Measurements from ENCODE around the gene TMEM198. TPM values are rescaled to one million over a fixed set of nuclear protein-coding genes. Genes with fewer than 3 reads are reported as not detected.

Gene TMEM198
- total RNA-seq, 1 experiment from 2014 or later = 1.1 TPM

DNA sequence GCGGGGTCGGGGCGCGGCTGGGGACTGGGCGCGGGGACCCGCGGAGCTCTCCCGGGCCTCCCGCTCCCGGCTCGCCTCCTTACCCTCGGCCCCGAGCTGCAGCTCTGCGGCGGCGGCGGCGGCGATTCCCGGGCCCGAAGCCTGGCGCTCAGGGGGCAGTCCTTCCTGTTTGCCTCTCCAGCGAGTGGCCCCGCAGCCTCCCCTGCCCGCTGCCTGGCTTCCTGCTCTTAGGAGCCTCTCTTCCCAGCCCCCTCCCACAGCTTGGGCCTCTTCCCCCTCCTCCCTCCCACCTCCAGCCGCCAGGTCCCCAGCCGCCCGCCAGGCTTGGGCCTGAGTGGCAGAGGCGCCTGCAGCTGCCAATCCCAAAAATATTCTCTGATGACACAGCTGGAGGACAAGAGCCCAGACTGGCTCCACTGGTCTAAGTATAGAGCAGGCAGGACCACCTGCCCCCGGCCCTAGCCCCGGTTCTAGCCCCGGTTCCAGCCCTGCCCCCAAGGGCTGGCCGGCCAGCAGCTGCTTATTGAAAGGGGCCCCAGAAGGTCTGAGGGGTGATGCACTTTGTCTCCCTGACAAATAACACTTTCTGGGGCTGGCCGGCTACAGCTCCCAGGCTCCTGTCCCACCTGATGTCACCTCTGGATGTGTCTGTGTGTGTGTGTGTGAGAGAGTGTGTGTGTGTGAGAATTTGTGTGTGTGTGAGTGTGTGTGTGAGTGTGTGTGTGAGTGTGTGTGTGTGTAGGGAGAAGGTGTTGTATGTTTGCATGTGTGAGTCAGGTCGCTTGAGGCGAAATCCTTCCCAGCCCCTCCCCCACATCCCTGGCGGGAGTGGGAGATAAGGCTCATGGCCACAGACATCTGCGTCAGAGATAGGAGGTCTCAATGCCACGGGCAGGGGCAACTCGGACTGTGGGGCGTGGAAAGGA lies 27.7 kb downstream of the TMEM198 start, which contains the start of gene OBSL1:
OBSL1 (minus strand) TSS at position 229 of the 926 bp plus-strand sequence. CDS start 307 bp downstream, outside the sequence.
- ATAC-seq (peak; percentile 61), DNase-seq (peak; percentile 90)
- no peaks in the 10 kb centered on the region for H3F3A ChIP-seq (ENCODE audit: low read length, unreplicated experiment)
- peak within 1 kb of the TSS; percentile 86 for H3K4me2 ChIP-seq (ENCODE audit: low read length)
- H3K27me3 ChIP-seq (ENCODE audit: low read length) = no peaks in the 10 kb centered on the region
- peak within 1 kb of the TSS; percentile 74 for H3K9ac ChIP-seq (ENCODE audit: low read length)
- TF ChIP-seq EZH2 (IDR thresholded peaks at IDR 0.05; ENCODE audit: low read length, unreplicated experiment) = no peak
- no peak for TF ChIP-seq EZH2phosphoT487 (IDR thresholded peaks at IDR 0.05; ENCODE audit: borderline replicate concordance, low read length)
- TF ChIP-seq, protein P1, sequence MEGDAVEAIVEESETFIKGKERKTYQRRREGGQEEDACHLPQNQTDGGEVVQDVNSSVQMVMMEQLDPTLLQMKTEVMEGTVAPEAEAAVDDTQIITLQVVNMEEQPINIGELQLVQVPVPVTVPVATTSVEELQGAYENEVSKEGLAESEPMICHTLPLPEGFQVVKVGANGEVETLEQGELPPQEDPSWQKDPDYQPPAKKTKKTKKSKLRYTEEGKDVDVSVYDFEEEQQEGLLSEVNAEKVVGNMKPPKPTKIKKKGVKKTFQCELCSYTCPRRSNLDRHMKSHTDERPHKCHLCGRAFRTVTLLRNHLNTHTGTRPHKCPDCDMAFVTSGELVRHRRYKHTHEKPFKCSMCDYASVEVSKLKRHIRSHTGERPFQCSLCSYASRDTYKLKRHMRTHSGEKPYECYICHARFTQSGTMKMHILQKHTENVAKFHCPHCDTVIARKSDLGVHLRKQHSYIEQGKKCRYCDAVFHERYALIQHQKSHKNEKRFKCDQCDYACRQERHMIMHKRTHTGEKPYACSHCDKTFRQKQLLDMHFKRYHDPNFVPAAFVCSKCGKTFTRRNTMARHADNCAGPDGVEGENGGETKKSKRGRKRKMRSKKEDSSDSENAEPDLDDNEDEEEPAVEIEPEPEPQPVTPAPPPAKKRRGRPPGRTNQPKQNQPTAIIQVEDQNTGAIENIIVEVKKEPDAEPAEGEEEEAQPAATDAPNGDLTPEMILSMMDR (conservative IDR thresholded peaks at IDR 0.05; ENCODE audit: low read depth, low read length) = no peak
- H3K36me3 ChIP-seq (ENCODE audit: low read depth, low read length) = no peaks in the 10 kb centered on the region; the same call in 1 of the 2 replicates
- no peaks in the 10 kb centered on the region for H4K20me1 ChIP-seq (ENCODE audit: low read length)
- ChIA-PET POLR2A (ENCODE audit: unreplicated experiment) (interaction anchor here (0.6 to 0.8 kb wide), 2 partner anchors 26 to 115 kb away, joined by 3 to 7 read pairs; partner anchors contain the start of gene STK11IP), CTCF (interaction anchor here (0.9 kb wide), 1 partner anchor 118 kb away, joined by 3 read pairs; no protein-coding TSS in a partner anchor)
- H3K4me3 ChIP-seq (ENCODE audit: low read length) = peak within 1 kb of the TSS; percentile 72
- H2AFZ ChIP-seq (ENCODE audit: low read length) = peak within 1 kb of the TSS; percentile 64
- H3K9me3 ChIP-seq (ENCODE audit: low read length) = no peaks in the 10 kb centered on the region
- H3K27ac ChIP-seq (ENCODE audit: low read length) = peak within 1 kb of the TSS; percentile 68
- BruUV-seq (replicated peaks) = TSS peak; percentile 61
- peaks cover 28% of the 10 kb centered on the region for H3K4me1 ChIP-seq (ENCODE audit: insufficient read depth, low read length)
- intact Hi-C loops (cut with micrococcal nuclease) = loop anchor here (1.0 to 2.0 kb wide), 2 partner anchors 26 to 71 kb away; partner anchors contain the start of gene STK11IP
- peaks cover 20% of the 10 kb centered on the region for H3K79me2 ChIP-seq (ENCODE audit: low read length)
- H3K9me2 ChIP-seq (replicated peaks; ENCODE audit: low read length) = no peaks in the 10 kb centered on the region

DNA sequence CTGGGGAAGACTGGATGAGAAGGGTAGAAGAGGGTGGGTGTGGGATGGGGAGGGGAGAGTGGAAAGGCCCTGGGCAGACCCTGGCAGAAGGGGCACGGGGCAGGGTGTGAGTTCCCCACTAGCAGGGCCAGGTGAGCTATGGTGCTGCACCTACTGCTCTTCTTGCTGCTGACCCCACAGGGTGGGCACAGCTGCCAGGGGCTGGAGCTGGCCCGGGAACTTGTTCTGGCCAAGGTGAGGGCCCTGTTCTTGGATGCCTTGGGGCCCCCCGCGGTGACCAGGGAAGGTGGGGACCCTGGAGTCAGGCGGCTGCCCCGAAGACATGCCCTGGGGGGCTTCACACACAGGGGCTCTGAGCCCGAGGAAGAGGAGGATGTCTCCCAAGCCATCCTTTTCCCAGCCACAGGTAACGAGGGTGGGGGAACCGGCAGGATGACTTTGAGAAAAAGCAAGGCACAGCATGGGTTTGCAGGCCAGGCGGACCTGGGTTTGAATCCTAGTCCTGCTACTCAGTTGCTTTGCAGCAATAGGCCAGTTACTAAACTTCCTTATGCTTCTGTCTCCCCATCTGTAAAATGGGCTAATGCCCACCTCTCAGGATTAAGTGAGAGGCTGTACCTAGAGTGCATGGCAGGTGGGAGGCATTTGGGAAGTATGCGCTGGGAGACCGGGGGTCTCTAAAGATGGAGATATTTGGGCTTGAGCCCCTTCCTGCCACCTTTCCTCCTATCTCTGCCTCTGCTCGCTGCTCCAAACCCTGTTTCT lies 28.6 kb downstream of the TMEM198 start, which contains the start of gene INHA:
INHA (plus strand) TSS at position 74 of the 765 bp plus-strand sequence; CDS start at position 139, 65 bp downstream.
- POLR2A ChIA-PET (ENCODE audit: unreplicated experiment) = no interaction called here

More for the DNA sequence above, 28.6 kb downstream of the TMEM198 start, which contains the start of gene INHA:
- no peaks in the 10 kb centered on the region for H3K9me2 ChIP-seq (replicated peaks; ENCODE audit: low read length)
- H3K27me3 ChIP-seq (ENCODE audit: low read length) = no peaks in the 10 kb centered on the region
- no peaks in the 10 kb centered on the region for H4K20me1 ChIP-seq (ENCODE audit: low read length)
- no peaks in the 10 kb centered on the region for H3K9me3 ChIP-seq (ENCODE audit: low read length)
- H3K27ac ChIP-seq (ENCODE audit: low read length) = peak within 1 kb of the TSS; percentile 68
- H3K4me1 ChIP-seq (ENCODE audit: insufficient read depth, low read length) = peaks cover 36% of the 10 kb centered on the region
- DNase-seq (no peak), ATAC-seq (no peak)
- H3K9ac ChIP-seq (ENCODE audit: low read length) = peak within 1 kb of the TSS; percentile 74
- intact Hi-C loops (cut with micrococcal nuclease) = no loop called here
- no TSS peak for BruUV-seq (replicated peaks)
- CTCF ChIA-PET = no interaction called here
- no peaks in the 10 kb centered on the region; the same call in 1 of the 2 replicates for H3K36me3 ChIP-seq (ENCODE audit: low read depth, low read length)
- peak within 1 kb of the TSS; percentile 72 for H3K4me3 ChIP-seq (ENCODE audit: low read length)
- peak within 1 kb of the TSS; percentile 64 for H2AFZ ChIP-seq (ENCODE audit: low read length)
- no peaks in the 10 kb centered on the region for H3F3A ChIP-seq (ENCODE audit: low read length, unreplicated experiment)
- H3K79me2 ChIP-seq (ENCODE audit: low read length) = peaks cover 20% of the 10 kb centered on the region
- TF ChIP-seq, protein P1 (conservative IDR thresholded peaks at IDR 0.05; ENCODE audit: low read depth, low read length) = no peak
- no peak for TF ChIP-seq EZH2 (IDR thresholded peaks at IDR 0.05; ENCODE audit: low read length, unreplicated experiment)
- TF ChIP-seq EZH2phosphoT487 (IDR thresholded peaks at IDR 0.05; ENCODE audit: borderline replicate concordance, low read length) = no peak
- peak within 1 kb of the TSS; percentile 86 for H3K4me2 ChIP-seq (ENCODE audit: low read length)

Data from PC-3 (cell line).